SU-DHL-6 (cell line): Measurements from ENCODE around the gene MSX2.

Experiments
- H2AFZ ChIP-seq: fragments of 200-600 bp; sonication (generic); 2 replicates; pipeline ENCODE4 v1.6.1; 2014; ENCODE audit warnings: low read depth, mild to moderate bottlenecking, moderate library complexity, mixed read lengths, antibody characterized with exemption, low read length; ENCODE audit not compliant: severe bottlenecking
- H3F3A ChIP-seq: fragments of 200-600 bp; shearing (Covaris generic); 2 replicates; pipeline ENCODE4 v1.6.0; 2016; ENCODE audit warnings: antibody characterized with exemption, mild to moderate bottlenecking; ENCODE audit not compliant: insufficient read depth
- H3K27ac ChIP-seq: fragments of 200-600 bp; sonication (generic); 2 replicates; pipeline ENCODE4 v1.5.1; 2016; ENCODE audit warnings: low read depth, mild to moderate bottlenecking, low read length, moderate library complexity, mixed read lengths
- H3K27me3 ChIP-seq: fragments of 200-600 bp; sonication (generic), shearing (Covaris generic); 2 replicates; pipeline ENCODE4 v1.6.0; 2014; ENCODE audit warnings: mild to moderate bottlenecking, low read length
- H3K36me3 ChIP-seq: fragments of 200-600 bp; sonication (generic); 2 replicates; pipeline ENCODE4 v1.6.1; 2014; ENCODE audit warnings: mild to moderate bottlenecking, low read length, mixed read lengths
- H3K4me2 ChIP-seq: fragments of 300-600, 200-600 bp; shearing (Covaris generic), sonication (generic); 2 replicates; pipeline ENCODE4 v1.6.0; 2014; ENCODE audit warnings: low read length, low read depth, mild to moderate bottlenecking; ENCODE audit not compliant: poor library complexity, severe bottlenecking
- H3K4me3 ChIP-seq: fragments of 200-600 bp; sonication (generic); 2 replicates; pipeline ENCODE4 v1.5.1; 2014; ENCODE audit warnings: antibody characterized with exemption, low read length, mild to moderate bottlenecking, mixed read lengths; ENCODE audit not compliant: insufficient read depth, poor library complexity, severe bottlenecking
- H3K79me2 ChIP-seq: fragments of 200-600 bp; sonication (generic); 2 replicates; pipeline ENCODE4 v1.6.1; 2014; ENCODE audit warnings: mild to moderate bottlenecking, low read length, moderate library complexity; ENCODE audit not compliant: insufficient read depth
- H3K9ac ChIP-seq: fragments of 200-600 bp; sonication (generic); 2 replicates; pipeline ENCODE4 v1.7.0; 2014; ENCODE audit warnings: mild to moderate bottlenecking, low read length
- H3K9me2 ChIP-seq: fragments of 200-600 bp; sonication (generic); replicated peaks from 2 replicates; pipeline ENCODE4 v1.6.1; 2014; ENCODE audit warnings: low read length; ENCODE audit not compliant: insufficient read depth
- H3K9me3 ChIP-seq: fragments of 200-600 bp; sonication (generic); 2 replicates; pipeline ENCODE4 v1.6.1; 2014; ENCODE audit warnings: low read length, mixed read lengths; ENCODE audit not compliant: insufficient read depth
- H4K20me1 ChIP-seq: fragments of 200-600 bp; sonication (generic); 2 replicates; pipeline ENCODE4 v1.6.1; 2014; ENCODE audit warnings: low read depth, mild to moderate bottlenecking, antibody characterized with exemption, low read length, moderate library complexity, mixed read lengths
- CTCF ChIP-seq: fragments of 200-600 bp; sonication (generic); IDR thresholded peaks from one replicate; pipeline ENCODE4 v1.5.1; 2017; ENCODE audit warnings: antibody characterized with exemption, mild to moderate bottlenecking, low read length, moderate library complexity; ENCODE audit not compliant: insufficient read depth, poor library complexity, severe bottlenecking
- EZH2phosphoT487 ChIP-seq: fragments of 200-600 bp; sonication (generic), shearing (Covaris generic); conservative IDR thresholded peaks from 2 replicates; pipeline ENCODE4 v1.6.1; 2018; ENCODE audit warnings: mild to moderate bottlenecking, antibody characterized with exemption, low read length, moderate library complexity, mixed read lengths

MSX2 gene

GRCh38 chr5:174744896-174745295, 20.5 kb downstream of the MSX2 start:
- H3K4me2 ChIP-seq, result no peak overlapping the region
- H3K9me3 ChIP-seq, result no peaks in the 10 kb centered on the region
- no peak overlapping the region for H2AFZ ChIP-seq
- no peak overlapping the region for H3K9ac ChIP-seq
- no peaks in the 10 kb centered on the region for H3K27me3 ChIP-seq
- H3K9me2 ChIP-seq, result no peaks in the 10 kb centered on the region
- no peak overlapping the region for H3K4me3 ChIP-seq
- H3K36me3 ChIP-seq, result no peaks in the 10 kb centered on the region
- no peak overlapping the region for H3K27ac ChIP-seq
- TF ChIP-seq EZH2phosphoT487, result no peak
- TF ChIP-seq CTCF, result no peak
- H3K79me2 ChIP-seq, result no peaks in the 10 kb centered on the region
- H3F3A ChIP-seq, result no peaks in the 10 kb centered on the region
- H4K20me1 ChIP-seq, result no peaks in the 10 kb centered on the region

- Histone ChIP-seq H3K27ac (no peak overlapping the region), H2AFZ (no peak overlapping the region), H3K79me2 (no peaks in the 10 kb centered on the region), H3K9me3 (no peaks in the 10 kb centered on the region), H3K9ac (no peak overlapping the region), H4K20me1 (no peaks in the 10 kb centered on the region), H3K9me2 (no peaks in the 10 kb centered on the region), H3K36me3 (no peaks in the 10 kb centered on the region), H3K27me3 (no peaks in the 10 kb centered on the region), H3K4me3 (no peak overlapping the region), H3F3A (no peaks in the 10 kb centered on the region), H3K4me2 (no peak overlapping the region)
- TF ChIP-seq EZH2phosphoT487, result no peak
- no peak for TF ChIP-seq CTCF
Observed at GRCh38 chr5:174745590-174746103, 21.3 kb downstream of the MSX2 start.

- H3F3A ChIP-seq, result no peaks in the 10 kb centered on the region
- H3K9me2 ChIP-seq, result no peaks in the 10 kb centered on the region
- H3K36me3 ChIP-seq, result no peaks in the 10 kb centered on the region
- H3K9me3 ChIP-seq, result no peaks in the 10 kb centered on the region
- no peak overlapping the region for H3K27ac ChIP-seq
- TF ChIP-seq EZH2phosphoT487 (no peak), CTCF (no peak)
- no peaks in the 10 kb centered on the region for H3K79me2 ChIP-seq
- H2AFZ ChIP-seq, result no peak overlapping the region
- H3K9ac ChIP-seq, result no peak overlapping the region
- no peaks in the 10 kb centered on the region for H4K20me1 ChIP-seq
- no peaks in the 10 kb centered on the region for H3K27me3 ChIP-seq
- no peak overlapping the region for H3K4me2 ChIP-seq
- no peak overlapping the region for H3K4me3 ChIP-seq
Observed at GRCh38 chr5:174750711-174751110, 26.3 kb downstream of the MSX2 start.
